CD4-positive, alpha-beta T cell treated with Interleukin-4 for 4 hours (primary cell): Measurements from ENCODE around the gene RHOF.

Source experiments
- DNase-seq: peaks from one replicate; pipeline ENCODE4 v3.0.0-alpha.2; 2020

Gene RHOF

DNA sequence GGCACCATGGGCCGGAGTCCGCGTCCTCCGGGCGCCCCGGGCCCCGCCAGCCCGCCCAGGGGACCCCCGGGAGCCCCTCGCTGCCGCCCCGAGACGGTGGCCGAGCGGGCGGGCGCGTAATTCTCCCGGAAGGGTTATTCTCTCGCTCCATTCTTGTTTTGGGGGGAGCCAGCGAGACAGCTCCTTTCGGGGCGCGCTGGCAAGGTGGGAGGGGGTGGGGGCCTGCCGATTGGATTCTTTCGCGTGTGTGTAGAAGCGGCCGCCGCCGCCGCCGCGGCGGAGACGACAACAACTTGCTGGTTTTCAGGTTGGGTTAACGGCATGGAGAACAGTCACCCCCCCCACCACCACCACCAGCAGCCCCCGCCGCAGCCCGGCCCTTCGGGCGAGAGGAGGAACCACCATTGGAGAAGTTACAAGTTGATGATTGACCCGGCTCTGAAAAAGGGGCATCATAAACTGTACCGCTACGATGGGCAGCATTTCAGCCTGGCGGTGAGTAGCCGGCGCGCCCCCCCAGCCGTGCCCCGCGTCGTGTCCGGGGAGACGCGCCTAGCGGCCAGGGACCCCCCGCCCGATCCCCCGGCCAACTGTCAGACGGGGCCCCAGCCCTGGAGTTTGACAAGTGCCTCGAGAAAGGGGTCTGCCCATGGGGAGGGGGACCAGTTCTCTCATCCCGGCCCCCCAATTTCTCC lies 11.1 kb upstream of the RHOF start:
- DNase-seq = peak; percentile 69

GRCh38 chr12:121803861-121804416 lies 10.5 kb upstream of the RHOF start, which contains the start of gene SETD1B:
TSS of gene SETD1B (plus strand) at chr12:121804009. CDS start at chr12:121804738, 729 bp downstream.
- no peak for DNase-seq

- peak; percentile 96 for DNase-seq
Measured at GRCh38 chr12:121802843-121803698, 9.6 kb upstream of the RHOF start.

DNA sequence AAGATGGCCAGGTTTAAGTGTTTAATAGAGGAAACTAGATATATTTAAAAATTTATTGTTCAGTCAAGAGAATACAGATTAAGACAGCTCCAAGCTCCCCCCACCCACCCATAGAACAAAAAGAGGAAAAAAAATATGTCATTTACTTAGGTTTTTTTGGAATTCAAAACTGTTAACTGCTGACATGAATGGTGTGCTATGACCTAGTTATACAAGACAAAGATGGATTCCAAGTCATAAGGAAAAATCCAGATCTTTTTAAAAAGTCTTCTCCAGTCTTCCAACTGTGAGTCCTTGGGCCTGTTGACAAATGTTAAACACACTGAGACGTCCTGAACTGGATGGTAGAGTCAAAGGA lies 9.0 kb upstream of the RHOF start:
- DNase-seq = no peak

GRCh38 chr12:121801595-121802484 lies 8.4 kb upstream of the RHOF start:
- DNase-seq = peak; percentile 77

DNA sequence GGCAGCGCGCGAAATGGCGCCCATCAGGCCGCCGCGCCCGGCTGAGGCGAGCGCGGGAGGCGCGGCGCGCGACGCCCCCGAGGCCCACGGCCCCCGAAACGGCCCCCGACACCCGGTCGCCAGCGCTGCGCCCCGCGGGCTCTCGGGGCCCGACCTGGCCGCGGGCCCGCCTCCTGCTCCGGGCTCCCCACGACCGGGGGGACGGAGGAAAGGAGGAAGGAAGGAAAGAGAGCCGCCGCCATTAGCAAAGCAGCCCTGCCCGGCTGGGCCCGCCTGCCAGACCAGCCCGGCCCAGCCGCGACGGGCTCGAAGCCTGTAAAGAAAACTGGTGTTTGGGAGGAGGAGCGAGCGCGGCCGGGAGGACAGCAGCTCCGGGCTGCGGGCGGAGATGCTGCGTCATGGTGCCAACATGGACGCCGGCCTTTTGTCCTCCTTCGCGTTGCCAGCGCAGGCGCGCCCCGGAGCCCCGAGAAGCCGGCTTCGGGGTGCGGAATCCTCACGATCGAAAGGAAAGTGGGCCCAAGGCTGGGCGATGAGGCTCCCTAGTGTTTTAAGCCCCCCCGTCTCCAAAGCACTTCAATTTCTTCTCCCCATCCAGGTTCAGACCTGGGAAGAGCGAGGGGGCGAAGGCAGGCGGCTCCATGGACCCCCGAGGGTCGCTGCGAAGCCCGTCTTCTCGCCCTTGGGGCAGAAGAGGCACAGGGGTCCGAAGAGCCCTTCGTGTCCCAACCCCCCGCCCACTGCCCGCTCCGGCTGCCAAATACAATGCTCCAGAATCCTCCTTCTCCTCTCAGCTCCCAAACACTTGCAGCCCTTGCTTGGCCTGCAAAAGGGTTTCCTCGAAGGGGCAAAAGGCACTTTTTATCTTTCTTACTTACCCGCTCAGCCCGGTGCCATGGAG lies 7.5 kb upstream of the RHOF start:
- DNase-seq = peak; percentile 72

DNA sequence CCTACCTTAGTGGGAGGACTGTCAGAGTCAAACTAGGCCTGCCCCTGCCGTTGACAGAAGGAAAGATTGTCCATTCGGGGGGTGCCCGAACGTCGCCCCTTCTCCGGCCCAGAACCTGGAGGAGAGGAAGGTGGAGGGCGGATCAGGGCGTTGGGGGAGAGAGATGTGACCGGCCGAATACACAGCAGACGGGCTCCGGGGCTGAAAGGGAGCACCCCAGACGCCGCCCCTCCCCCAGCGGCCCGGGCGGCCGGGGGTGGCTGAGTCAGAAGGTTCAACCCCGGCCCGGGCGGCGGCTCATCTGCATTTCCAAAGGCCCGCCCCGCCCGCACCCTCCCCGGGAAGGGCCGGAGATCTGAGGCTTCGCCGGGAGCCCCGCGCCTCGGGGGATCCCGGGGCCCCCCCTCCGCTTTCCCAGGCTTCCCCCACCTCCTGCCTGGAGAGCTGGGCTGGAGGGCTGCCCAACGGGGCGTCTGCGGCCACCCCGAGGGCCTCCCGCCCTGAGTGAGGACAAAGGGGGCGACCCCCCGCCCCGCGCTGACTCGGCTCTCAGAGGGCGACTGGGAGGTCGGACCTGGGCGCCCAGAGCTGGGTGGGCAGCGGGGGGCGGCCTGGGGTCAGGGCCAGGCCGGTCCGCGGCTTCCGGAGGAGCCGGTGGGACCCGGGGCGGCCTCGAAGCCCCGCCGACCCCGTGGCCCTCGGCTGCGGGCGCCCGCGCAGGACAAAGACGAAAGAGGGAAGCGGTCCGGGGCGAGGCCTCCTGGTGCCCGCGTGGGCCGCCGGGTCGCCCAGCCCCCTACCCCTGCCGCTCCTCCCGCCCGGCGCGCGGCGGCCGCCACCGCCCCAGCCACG lies 6.6 kb upstream of the RHOF start:
- DNase-seq = peak; percentile 80

DNA sequence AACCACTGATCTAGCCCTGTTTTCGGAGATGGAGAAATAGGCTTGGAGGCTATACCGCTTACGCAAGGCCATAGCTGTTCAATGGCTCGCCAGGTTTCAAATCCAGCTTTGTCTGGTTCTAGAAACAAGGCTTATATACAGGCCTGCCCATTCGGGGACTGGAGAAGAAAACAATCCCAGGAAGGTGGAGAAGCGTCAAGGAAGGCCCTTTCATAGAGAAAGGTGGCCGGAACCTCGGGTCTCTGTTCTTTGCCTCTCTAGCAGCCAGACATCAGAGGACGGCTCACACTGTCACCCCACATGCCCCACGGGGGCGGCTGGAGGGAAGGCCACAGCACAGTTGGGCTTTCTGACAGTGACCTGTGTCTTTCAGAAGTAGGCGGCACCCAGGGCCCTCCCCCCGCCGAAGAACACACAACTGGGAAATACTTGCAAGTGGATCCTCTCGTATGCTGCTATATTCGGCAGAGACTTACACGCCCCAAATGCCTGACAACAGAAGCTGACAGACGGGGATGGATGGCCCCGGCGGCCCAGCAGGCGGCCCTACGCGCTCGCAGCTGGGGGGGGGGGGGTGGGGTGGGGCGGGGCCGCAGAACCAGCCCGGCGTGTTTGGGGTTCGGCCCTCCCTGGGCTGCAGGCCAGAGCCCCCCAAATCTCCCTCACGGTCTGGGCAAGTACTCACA lies 5.8 kb upstream of the RHOF start:
- DNase-seq = peak; percentile 75

GRCh38 chr12:121798787-121799155 lies 5.3 kb upstream of the RHOF start:
- DNase-seq = no peak

- no peak for DNase-seq
Measured at GRCh38 chr12:121797937-121798786, 4.7 kb upstream of the RHOF start.

GRCh38 chr12:121796855-121797751 lies 3.6 kb upstream of the RHOF start:
- DNase-seq = no peak

DNA sequence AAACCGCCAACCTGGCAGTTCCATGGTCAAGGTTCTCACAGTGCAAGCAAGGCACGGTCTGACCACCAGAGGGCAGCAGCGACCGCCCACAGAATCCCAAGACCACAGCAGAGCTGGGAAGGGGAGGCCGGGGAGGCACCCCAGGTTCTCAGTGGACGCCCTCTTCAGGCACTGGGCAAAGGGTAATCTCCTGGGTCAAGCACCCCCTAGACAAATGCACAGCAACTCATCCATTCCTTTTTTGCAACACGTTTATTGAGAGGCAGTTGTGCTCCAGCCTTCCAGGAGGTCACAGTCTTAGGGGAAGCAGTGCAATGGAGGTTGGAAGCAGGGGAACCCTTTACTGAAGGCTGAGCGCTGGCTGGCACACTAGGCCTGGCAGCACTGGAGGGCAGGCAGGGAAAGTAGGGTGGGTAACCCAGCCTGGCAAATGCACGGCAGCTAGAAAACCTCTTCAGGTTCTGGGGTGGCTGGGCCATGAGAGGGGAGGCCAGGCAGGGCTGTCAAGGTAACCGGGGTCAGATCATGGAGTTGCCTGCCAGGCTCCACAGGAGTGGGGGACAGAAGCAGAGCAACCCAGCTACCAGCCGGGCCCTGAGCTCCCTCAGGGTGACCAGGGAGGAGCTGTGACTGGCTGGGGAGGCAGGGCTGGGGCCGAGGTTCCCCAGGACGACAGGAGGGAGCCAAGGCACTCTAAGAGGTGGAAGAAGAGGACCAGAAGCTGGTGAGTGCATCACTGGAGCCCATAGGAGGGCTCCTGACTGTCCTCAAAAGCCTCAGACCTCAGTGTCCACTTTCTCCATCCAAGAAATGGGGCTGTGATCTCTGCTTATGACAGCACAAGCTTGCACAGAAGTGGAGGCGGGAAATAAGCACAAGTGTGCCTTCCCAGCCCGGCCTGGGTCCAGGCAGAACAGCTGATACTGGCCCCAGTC lies 1.8 kb upstream of the RHOF start:
- DNase-seq = peak; percentile 81

- DNase-seq = no peak
Measured at GRCh38 chr12:121794534-121795033, 1.1 kb upstream of the RHOF start.

- DNase-seq = peak; percentile 94
Measured at GRCh38 chr12:121793838-121794533, 498 bp upstream of the RHOF start.

DNA sequence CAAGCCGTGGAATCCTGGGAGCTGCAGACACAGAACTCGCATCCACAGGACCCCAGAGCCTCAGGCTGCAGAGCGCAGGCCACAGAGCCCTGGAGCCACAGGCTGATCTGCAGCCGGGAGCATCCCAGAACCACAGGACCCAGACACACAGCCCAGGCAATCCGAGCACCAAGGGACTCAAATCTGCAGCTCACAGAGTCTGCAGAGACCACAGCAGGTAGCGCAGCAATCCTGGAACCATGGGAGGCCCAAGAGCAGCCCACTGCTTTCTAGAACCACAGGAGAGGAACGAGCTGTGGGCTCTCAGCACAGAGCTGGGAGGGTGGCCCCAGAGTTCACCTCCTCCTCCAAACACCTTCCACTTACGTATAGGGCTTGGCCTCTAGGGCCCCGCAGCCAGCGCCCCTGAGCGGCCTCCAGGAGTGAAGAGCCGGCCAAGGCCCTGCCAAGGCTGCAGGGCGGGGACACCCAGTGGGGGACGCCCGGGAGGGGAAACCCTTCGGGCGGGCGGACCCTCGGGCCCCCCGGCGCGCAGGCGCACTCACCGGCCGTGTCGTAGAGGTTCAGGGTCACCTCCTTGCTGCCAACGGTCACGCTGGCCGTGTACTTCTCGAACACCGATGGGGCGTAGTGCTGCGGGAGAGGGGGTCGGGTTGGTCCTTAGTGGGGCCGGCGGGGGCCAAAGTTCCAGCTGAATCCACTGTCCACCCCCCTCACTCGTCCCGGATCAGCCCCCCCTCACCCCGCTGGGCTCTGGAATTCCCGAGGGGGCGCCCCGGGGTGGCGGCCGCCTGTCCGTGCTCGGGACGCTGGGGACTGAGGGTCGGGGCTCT lies 665 bp downstream of the RHOF start:
- no peak for DNase-seq
